GM13976 (cell line): ENCODE results near the gene AQP6.

Experiments
- DNase-seq: peaks from one replicate; pipeline ENCODE4 v3.0.0; 2012; ENCODE audit warnings: low spot score
- CTCF ChIP-seq: IDR thresholded peaks from 2 replicates; pipeline ENCODE4 v1.5.1; 2012; ENCODE audit warnings: borderline replicate concordance, mild to moderate bottlenecking; ENCODE audit not compliant: insufficient read depth; ENCODE audit errors: extremely low read depth, missing control alignments, control extremely low read depth
- in situ Hi-C: fragments of 300-500 bp; cut with MboI; formaldehyde crosslinking; loops from one replicate; pipeline ENCODE4 v1.12.0; 2022; ENCODE audit warnings: low sequenced_read_pairs, mixed read lengths, inconsistent platforms; ENCODE audit not compliant: unreplicated experiment

The AQP6 gene

DNA sequence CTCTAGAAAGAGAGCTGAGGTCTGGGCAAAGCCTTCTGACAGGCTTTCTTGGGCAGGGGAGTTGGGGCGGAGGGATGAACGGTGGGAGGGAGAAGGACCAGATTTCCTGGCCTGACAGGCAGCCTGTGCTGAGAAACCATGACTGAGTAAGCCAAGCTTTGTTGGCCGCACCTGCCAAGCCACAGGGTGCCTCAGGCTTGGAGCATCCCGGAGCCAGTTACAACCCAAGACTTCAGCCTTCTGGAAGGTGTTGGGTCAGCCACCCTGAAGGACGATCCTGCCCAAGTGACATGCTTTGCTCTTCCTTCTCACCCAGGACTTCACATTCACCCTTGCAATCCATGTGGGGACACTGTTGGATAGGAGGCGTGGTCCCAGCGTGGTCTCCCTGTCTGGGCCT is 43.2 kb upstream of the AQP6 start:
- DNase-seq, result no peak
- in situ Hi-C loops, result no loop called here
- no peak for TF ChIP-seq CTCF

- no peak for DNase-seq
Measured at GRCh38 chr12:49930515-49931288, 42.0 kb upstream of the AQP6 start.

GRCh38 chr12:49932023-49932422 is 40.7 kb upstream of the AQP6 start:
- in situ Hi-C loops, result no loop called here
- TF ChIP-seq CTCF, result no peak
- DNase-seq, result no peak

More at GRCh38 chr12:49930515-49931288, 42.0 kb upstream of the AQP6 start:
- in situ Hi-C loops, result no loop called here
- no peak for TF ChIP-seq CTCF

DNA sequence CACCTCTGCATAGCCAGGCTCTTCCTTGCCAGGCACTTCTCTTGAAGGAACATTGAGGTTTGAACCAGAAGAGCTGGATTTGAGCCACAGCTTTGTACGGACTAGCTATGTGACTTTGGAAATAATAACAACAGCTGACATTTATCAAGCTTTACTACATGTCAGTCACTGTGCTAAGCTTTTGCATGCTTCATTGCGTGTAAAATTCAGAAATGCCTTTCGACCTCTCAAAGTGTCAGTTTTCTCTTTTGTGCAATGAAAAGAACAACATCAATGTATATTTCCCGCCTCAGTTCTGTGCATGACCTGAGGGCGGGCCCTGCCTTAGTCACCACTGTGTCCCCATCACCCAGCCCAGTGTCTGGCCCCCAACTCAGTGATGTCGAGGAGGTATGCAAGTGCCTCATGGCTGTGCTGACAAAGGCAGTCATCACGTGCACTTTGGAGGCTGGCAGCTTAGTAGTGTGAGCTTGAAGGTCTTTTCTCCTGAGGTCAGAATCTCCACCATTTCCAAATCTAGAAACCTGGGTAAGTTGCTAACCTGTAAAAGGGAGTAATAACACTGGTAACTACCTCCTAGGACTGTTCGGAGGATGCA is 40.1 kb upstream of the AQP6 start:
- DNase-seq, result no peak
- TF ChIP-seq CTCF, result no peak
- in situ Hi-C loops, result no loop called here

GRCh38 chr12:49933796-49934195 is 39.0 kb upstream of the AQP6 start:
- DNase-seq, result no peak
- TF ChIP-seq CTCF, result no peak
- in situ Hi-C loops, result no loop called here

DNA sequence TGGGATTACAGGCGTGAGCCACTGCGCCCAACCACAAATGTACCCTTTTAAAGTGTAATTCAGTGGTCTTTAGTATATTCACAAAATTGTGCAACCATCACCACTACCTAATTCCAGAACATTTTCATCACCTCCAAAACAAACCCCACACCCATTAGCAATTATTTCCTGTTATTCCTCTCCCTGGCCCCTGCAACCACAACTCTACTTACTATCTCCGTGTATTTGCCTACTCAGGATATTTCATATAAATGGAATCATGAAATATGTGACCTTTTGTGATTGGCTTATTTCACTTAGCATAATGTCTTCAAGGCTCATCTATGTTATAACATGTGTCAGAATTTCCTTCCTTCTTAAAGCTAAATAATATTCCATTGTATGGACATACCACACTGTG is 38.2 kb upstream of the AQP6 start:
- no peak for DNase-seq
- TF ChIP-seq CTCF, result no peak
- in situ Hi-C loops, result no loop called here
